H54 (cell line): ENCODE measurements around the gene TRIM5.
"Not testable (repeated sequence)": the region's sequence is repeated elsewhere in the genome, so short reads cannot be mapped to it uniquely, and the experiment has no call there.

Experiments used
- DNase-seq: peaks from one replicate; pipeline ENCODE4 v3.0.0; 2011; ENCODE audit warnings: low spot score, mixed read lengths; ENCODE audit not compliant: insufficient read length
- FAIRE-seq: peaks from 3 replicates; lab custom pipeline; 2011; peaks lifted over from hg19 to GRCh38; lab: Jason Lieb, UNC
- POLR2A ChIP-seq: IDR thresholded peaks from 2 replicates; pipeline ENCODE4 v1.6.1; 2011; ENCODE audit warnings: low read depth, mild to moderate bottlenecking, low read length

The TRIM5 gene

GRCh38 chr11:5684646-5685362, at the start of gene TRIM5:
TSS of gene TRIM5 (minus strand) at chr11:5685074. CDS start at chr11:5680177, 4,897 bp downstream.
- FAIRE-seq, result peak; percentile 98
- DNase-seq, result peak; percentile 97
- peak; percentile 66 for TF ChIP-seq POLR2A

GRCh38 chr11:5727691-5728090, 42.8 kb upstream of the TRIM5 start:
- DNase-seq (no peak), FAIRE-seq (no peak)
- no peak for TF ChIP-seq POLR2A

- TF ChIP-seq POLR2A, result no peak
- FAIRE-seq (no peak), DNase-seq (no peak)
Measured at GRCh38 chr11:5726351-5726750, 41.5 kb upstream of the TRIM5 start.

GRCh38 chr11:5722622-5723021, 37.7 kb upstream of the TRIM5 start:
- TF ChIP-seq POLR2A, result no peak
- FAIRE-seq (no peak), DNase-seq (no peak)

GRCh38 chr11:5719703-5720495, 35.0 kb upstream of the TRIM5 start:
- TF ChIP-seq POLR2A, result no peak
- DNase-seq, result no peak
- no peak for FAIRE-seq

- not testable (repeated sequence) for DNase-seq, FAIRE-seq
Measured at GRCh38 chr11:5716518-5716917, 31.6 kb upstream of the TRIM5 start.

GRCh38 chr11:5713695-5714094, 28.8 kb upstream of the TRIM5 start:
- DNase-seq (no peak), FAIRE-seq (no peak)
- TF ChIP-seq POLR2A, result no peak

- FAIRE-seq (no peak), DNase-seq (no peak)
- TF ChIP-seq POLR2A, result no peak
Measured at GRCh38 chr11:5712507-5712906, 27.6 kb upstream of the TRIM5 start.

- DNase-seq (no peak), FAIRE-seq (peak; percentile 57)
Measured at GRCh38 chr11:5705688-5706087, 20.8 kb upstream of the TRIM5 start.

GRCh38 chr11:5703741-5704536, 19.1 kb upstream of the TRIM5 start:
- no peak for TF ChIP-seq POLR2A
- DNase-seq (no peak), FAIRE-seq (no peak)

More at GRCh38 chr11:5705688-5706087, 20.8 kb upstream of the TRIM5 start:
- TF ChIP-seq POLR2A, result no peak

- FAIRE-seq, result peak; percentile 61
- no peak for DNase-seq
- TF ChIP-seq POLR2A, result no peak
Measured at GRCh38 chr11:5701055-5701577, 16.2 kb upstream of the TRIM5 start.

GRCh38 chr11:5700421-5701054, 15.7 kb upstream of the TRIM5 start:
- FAIRE-seq (no peak), DNase-seq (no peak)
- TF ChIP-seq POLR2A, result no peak

- no peak for DNase-seq
- FAIRE-seq, result no peak
- no peak for TF ChIP-seq POLR2A
Measured at GRCh38 chr11:5698281-5698680, 13.4 kb upstream of the TRIM5 start.
